ENCODE results near the gene DCAF15.
A peak's percentile ranks its signal among the peaks of the same experiment; 100 is the strongest.

DCAF15 gene

GRCh38 chr19:13906521-13906904 is 45.8 kb upstream of the DCAF15 start:
- H4K20me1 ChIP-seq (ENCODE audit: insufficient read depth, low read length), result no peaks in the 10 kb centered on the region
- H3K9ac ChIP-seq (ENCODE audit: low read length), result peak overlapping the region; percentile 83
- H3K4me3 ChIP-seq (ENCODE audit: low read length), result peak overlapping the region; percentile 90
- peaks cover 9% of the 10 kb centered on the region for H3K36me3 ChIP-seq (replicated peaks; ENCODE audit: low read depth, low read length)
- H3K4me2 ChIP-seq (ENCODE audit: low read length), result peak overlapping the region; percentile 96
- peak overlapping the region; percentile 79 for H2AFZ ChIP-seq (ENCODE audit: low read depth, low read length)
- H3K27ac ChIP-seq (ENCODE audit: low read length), result peak overlapping the region; percentile 36
- no peaks in the 10 kb centered on the region for H3K9me3 ChIP-seq (ENCODE audit: insufficient read depth, low read length)
- 0 out of 2 replicates have a peak, but pooled peaks cover 5% of the 10 kb centered on the region for H3K79me2 ChIP-seq (ENCODE audit: low read length)
- TF ChIP-seq CTCF (IDR thresholded peaks at IDR 0.05; ENCODE audit: low read depth, low read length) (no peak), EZH2phosphoT487 (IDR thresholded peaks at IDR 0.05; ENCODE audit: low read depth) (no peak)
- peaks cover 11% of the 10 kb centered on the region for H3K4me1 ChIP-seq (ENCODE audit: low read length)
- no peaks in the 10 kb centered on the region for H3K27me3 ChIP-seq (ENCODE audit: low read depth, low read length)

- TF ChIP-seq EZH2phosphoT487 (IDR thresholded peaks at IDR 0.05; ENCODE audit: low read depth) (no peak), CTCF (IDR thresholded peaks at IDR 0.05; ENCODE audit: low read depth, low read length) (no peak)
- H2AFZ ChIP-seq (ENCODE audit: low read depth, low read length), result peak overlapping the region; percentile 79; the same call in 1 of the 2 replicates
- H3K9me3 ChIP-seq (ENCODE audit: insufficient read depth, low read length), result no peaks in the 10 kb centered on the region
Measured at GRCh38 chr19:13906910-13907309, 45.4 kb upstream of the DCAF15 start.

GRCh38 chr19:13908674-13909073 is 43.6 kb upstream of the DCAF15 start:
- Histone ChIP-seq H4K20me1 (ENCODE audit: insufficient read depth, low read length) (no peaks in the 10 kb centered on the region), H3K9ac (ENCODE audit: low read length) (no peak overlapping the region), H2AFZ (ENCODE audit: low read depth, low read length) (no peak overlapping the region), H3K27me3 (ENCODE audit: low read depth, low read length) (no peaks in the 10 kb centered on the region), H3K79me2 (ENCODE audit: low read length) (0 out of 2 replicates have a peak, but pooled peaks cover 5% of the 10 kb centered on the region), H3K36me3 (replicated peaks; ENCODE audit: low read depth, low read length) (peaks cover 22% of the 10 kb centered on the region), H3K4me2 (ENCODE audit: low read length) (no peak overlapping the region), H3K27ac (ENCODE audit: low read length) (no peak overlapping the region), H3K4me3 (ENCODE audit: low read length) (no peak overlapping the region), H3K4me1 (ENCODE audit: low read length) (peaks cover 11% of the 10 kb centered on the region), H3K9me3 (ENCODE audit: insufficient read depth, low read length) (no peaks in the 10 kb centered on the region)
- TF ChIP-seq EZH2phosphoT487 (IDR thresholded peaks at IDR 0.05; ENCODE audit: low read depth), result no peak

More at GRCh38 chr19:13906910-13907309, 45.4 kb upstream of the DCAF15 start:
- H3K27me3 ChIP-seq (ENCODE audit: low read depth, low read length), result no peaks in the 10 kb centered on the region
- H3K27ac ChIP-seq (ENCODE audit: low read length), result no peak overlapping the region
- H3K36me3 ChIP-seq (replicated peaks; ENCODE audit: low read depth, low read length), result peaks cover 9% of the 10 kb centered on the region
- no peaks in the 10 kb centered on the region for H4K20me1 ChIP-seq (ENCODE audit: insufficient read depth, low read length)
- peak overlapping the region; percentile 90 for H3K4me3 ChIP-seq (ENCODE audit: low read length)
- 0 out of 2 replicates have a peak, but pooled peaks cover 5% of the 10 kb centered on the region for H3K79me2 ChIP-seq (ENCODE audit: low read length)
- peak overlapping the region; percentile 96 for H3K4me2 ChIP-seq (ENCODE audit: low read length)
- peaks cover 11% of the 10 kb centered on the region for H3K4me1 ChIP-seq (ENCODE audit: low read length)
- peak overlapping the region; percentile 83 for H3K9ac ChIP-seq (ENCODE audit: low read length)

- H3K4me2 ChIP-seq (ENCODE audit: low read length), result no peak overlapping the region
- TF ChIP-seq EZH2phosphoT487 (IDR thresholded peaks at IDR 0.05; ENCODE audit: low read depth), result no peak
- no peak for TF ChIP-seq CTCF (IDR thresholded peaks at IDR 0.05; ENCODE audit: low read depth, low read length)
- H3K4me1 ChIP-seq (ENCODE audit: low read length), result peaks cover 11% of the 10 kb centered on the region
- no peak overlapping the region for H3K4me3 ChIP-seq (ENCODE audit: low read length)
- peaks cover 22% of the 10 kb centered on the region for H3K36me3 ChIP-seq (replicated peaks; ENCODE audit: low read depth, low read length)
- no peaks in the 10 kb centered on the region for H3K9me3 ChIP-seq (ENCODE audit: insufficient read depth, low read length)
- no peak overlapping the region for H3K27ac ChIP-seq (ENCODE audit: low read length)
- no peak overlapping the region for H3K9ac ChIP-seq (ENCODE audit: low read length)
- H2AFZ ChIP-seq (ENCODE audit: low read depth, low read length), result no peak overlapping the region
- H3K79me2 ChIP-seq (ENCODE audit: low read length), result 0 out of 2 replicates have a peak, but pooled peaks cover 5% of the 10 kb centered on the region
- H4K20me1 ChIP-seq (ENCODE audit: insufficient read depth, low read length), result no peaks in the 10 kb centered on the region
- H3K27me3 ChIP-seq (ENCODE audit: low read depth, low read length), result no peaks in the 10 kb centered on the region
Measured at GRCh38 chr19:13909430-13909829, 42.9 kb upstream of the DCAF15 start.

All from OCI-LY3 (cell line).